ENCODE measurements around the gene CD300LB. TPM values are rescaled to one million over a fixed set of nuclear protein-coding genes. Genes with fewer than 3 reads are reported as not detected.

Gene CD300LB
- total RNA-seq, 4 donors from 2014 or later, result 0.19 TPM; not detected in 2

DNA sequence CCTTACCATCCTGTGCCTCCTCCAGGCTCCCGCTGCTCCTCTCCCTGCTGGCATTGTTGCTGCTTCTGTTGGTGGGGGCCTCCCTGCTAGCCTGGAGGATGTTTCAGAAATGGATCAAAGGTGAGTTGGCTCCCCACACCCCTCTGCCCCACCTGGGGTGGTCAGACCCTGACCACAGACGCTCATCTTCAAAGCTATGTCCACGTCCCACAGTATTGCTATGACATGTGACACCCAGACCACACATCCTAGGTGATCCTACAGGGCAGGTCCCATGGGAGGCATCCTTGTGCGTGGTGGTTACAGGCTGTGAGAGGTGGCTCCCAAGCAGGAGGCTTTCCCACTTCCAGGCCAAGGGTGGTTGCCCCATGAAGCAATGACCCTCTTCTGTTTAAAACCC, 53.9 kb downstream of the CD300LB start:
- intact Hi-C loops (cut with DNase I), result no loop called here
- H3K27ac ChIP-seq, result no peak overlapping the region
- H3K4me1 ChIP-seq, result peaks cover 0 to 3% (median 0%) of the 10 kb centered on the region in 3 donors
- H3K27me3 ChIP-seq, result peaks cover 0 to 71% (median 0%) of the 10 kb centered on the region in 4 donors
- 81% methylated on average over 3 of the region's 4 CpGs; no CpG with 5 or more reads in 1 of the 2 donors for WGBS, 2 donors
- H3K4me3 ChIP-seq, result no peak overlapping the region
- no peaks in the 10 kb centered on the region for H3K36me3 ChIP-seq
- TF ChIP-seq CTCF (IDR thresholded peaks at IDR 0.05) (no peak), POLR2A (IDR thresholded peaks at IDR 0.05) (no peak)
- H3K9me3 ChIP-seq, result peaks cover 0 to 11% (median 9%) of the 10 kb centered on the region in 3 donors
- no peak for DNase-seq

GRCh38 chr17:74475189-74475588, 56.1 kb downstream of the CD300LB start:
- DNase-seq, result no peak
- intact Hi-C loops (cut with DNase I), result no loop called here
- no peaks in the 10 kb centered on the region for H3K36me3 ChIP-seq
- no peak overlapping the region for H3K27ac ChIP-seq
- peaks cover 0 to 11% (median 9%) of the 10 kb centered on the region in 3 donors for H3K9me3 ChIP-seq
- 74 to 80% methylated on average over 4 of the region's 4 CpGs for WGBS, 2 donors
- peaks cover 0 to 72% (median 0%) of the 10 kb centered on the region in 4 donors for H3K27me3 ChIP-seq
- H3K4me1 ChIP-seq, result peaks cover 0 to 3% (median 0%) of the 10 kb centered on the region in 3 donors
- no peak overlapping the region for H3K4me3 ChIP-seq
- no peak for TF ChIP-seq CTCF (IDR thresholded peaks at IDR 0.05)
- TF ChIP-seq POLR2A (IDR thresholded peaks at IDR 0.05), result no peak

GRCh38 chr17:74474043-74474792, 57.1 kb downstream of the CD300LB start:
- H3K4me3 ChIP-seq, result no peak overlapping the region
- peaks cover 0 to 82% (median 0%) of the 10 kb centered on the region in 4 donors for H3K27me3 ChIP-seq
- peaks cover 0 to 11% (median 9%) of the 10 kb centered on the region in 3 donors for H3K9me3 ChIP-seq
- no peaks in the 10 kb centered on the region for H3K4me1 ChIP-seq
- no peak overlapping the region for H3K27ac ChIP-seq
- whole genome bisulfite sequencing, 2 donors, result 78 to 92% methylated on average over 2 to 7 of the region's 9 CpGs
- intact Hi-C loops (cut with DNase I), result no loop called here
- TF ChIP-seq POLR2A (IDR thresholded peaks at IDR 0.05), result no peak
- no peak for TF ChIP-seq CTCF (IDR thresholded peaks at IDR 0.05)
- no peak for DNase-seq
- no peaks in the 10 kb centered on the region for H3K36me3 ChIP-seq

DNA sequence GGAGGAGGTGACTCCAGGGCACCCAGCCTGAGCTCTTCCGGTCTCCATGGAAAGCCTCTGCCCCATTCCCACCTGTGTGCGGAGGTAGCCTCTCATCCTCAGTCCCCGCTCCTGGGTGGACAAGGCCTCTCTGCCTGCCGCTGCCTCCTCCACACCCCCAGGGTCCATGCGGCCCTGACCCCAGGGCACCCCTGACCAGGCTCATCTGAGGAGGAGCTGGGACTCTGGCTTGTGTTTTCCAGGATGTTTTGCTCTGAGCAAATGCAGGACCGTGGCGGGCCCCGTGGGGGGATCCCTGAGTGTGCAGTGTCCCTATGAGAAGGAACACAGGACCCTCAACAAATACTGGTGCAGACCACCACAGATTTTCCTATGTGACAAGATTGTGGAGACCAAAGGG, 58.0 kb downstream of the CD300LB start:
- intact Hi-C loops (cut with DNase I), result no loop called here
- Histone ChIP-seq H3K4me3 (no peak overlapping the region), H3K27ac (no peak overlapping the region), H3K27me3 (peaks cover 0 to 79% (median 0%) of the 10 kb centered on the region in 4 donors), H3K4me1 (no peaks in the 10 kb centered on the region), H3K9me3 (peaks cover 0 to 11% (median 9%) of the 10 kb centered on the region in 3 donors), H3K36me3 (no peaks in the 10 kb centered on the region)
- no peak for TF ChIP-seq CTCF (IDR thresholded peaks at IDR 0.05)
- TF ChIP-seq POLR2A (IDR thresholded peaks at IDR 0.05), result no peak
- 83 to 86% methylated on average over 2 to 3 of the region's 8 CpGs for WGBS, 2 donors
- no peak for DNase-seq

DNA sequence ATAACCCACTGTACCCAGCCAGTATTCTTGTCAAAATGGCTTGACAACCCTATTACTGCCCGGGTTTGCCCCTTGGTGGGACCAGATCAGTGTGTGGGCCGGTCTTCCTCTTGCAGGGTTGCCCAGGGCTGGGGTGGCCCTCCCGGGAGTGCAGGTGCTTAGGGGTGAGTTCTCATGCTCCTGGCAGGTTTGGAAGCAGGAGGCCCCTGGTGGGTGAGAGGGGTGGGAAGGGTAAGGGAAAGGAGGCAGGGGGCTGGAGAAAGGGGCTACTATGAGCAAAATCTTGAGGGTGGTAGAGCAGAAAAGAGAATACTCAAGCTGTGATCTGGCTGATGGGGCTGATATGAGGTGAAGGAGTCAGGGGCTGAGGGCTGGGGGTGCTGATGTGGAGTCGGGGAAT, 58.4 kb downstream of the CD300LB start:
- intact Hi-C loops (cut with DNase I), result no loop called here
- TF ChIP-seq CTCF (IDR thresholded peaks at IDR 0.05), result no peak
- no peak for TF ChIP-seq POLR2A (IDR thresholded peaks at IDR 0.05)
- H3K27me3 ChIP-seq, result peaks cover 0 to 79% (median 0%) of the 10 kb centered on the region in 4 donors
- no peak overlapping the region for H3K4me3 ChIP-seq
- 40 to 83% methylated on average over 1 to 4 of the region's 4 CpGs for WGBS, 2 donors
- H3K9me3 ChIP-seq, result peaks cover 0 to 11% (median 9%) of the 10 kb centered on the region in 3 donors
- no peak overlapping the region for H3K27ac ChIP-seq
- no peaks in the 10 kb centered on the region for H3K36me3 ChIP-seq
- no peaks in the 10 kb centered on the region for H3K4me1 ChIP-seq
- no peak for DNase-seq

Measured in esophagus squamous epithelium (tissue), 5 donors.